HEK293T (cell line): ENCODE data around the gene INAVA.

ENCODE experiments used
- CTCF ChIA-PET: fragments of 350-600 bp; formaldehyde crosslinking; extraction: SDS; loops from one replicate; lab custom pipeline; 2021; ENCODE audit warnings: antibody characterized with exemption, inconsistent platforms; lab: Yijun Ruan, JAX
- POLR2A ChIA-PET: fragments of 350-600 bp; formaldehyde crosslinking; extraction: SDS; loops from one replicate; lab custom pipeline; 2020; ENCODE audit warnings: antibody characterized with exemption, inconsistent platforms; lab: Yijun Ruan, JAX
- DNase-seq: peaks from one replicate; pipeline ENCODE4 v3.0.0; 2012; ENCODE audit warnings: mixed read lengths; ENCODE audit errors: extremely low spot score
- ARNT ChIP-seq: fragments of 450-650 bp; IDR thresholded peaks from 2 replicates; pipeline ENCODE4 v1.6.1; 2017; ENCODE audit warnings: mild to moderate bottlenecking
- BHLHE40 ChIP-seq: fragments of 450-650 bp; IDR thresholded peaks from 2 replicates; pipeline ENCODE4 v1.6.1; 2016; ENCODE audit warnings: mild to moderate bottlenecking, moderate library complexity, borderline replicate concordance
- CTBP1 ChIP-seq: fragments of 450-650 bp; IDR thresholded peaks from 2 replicates; pipeline ENCODE4 v1.6.1; 2016; ENCODE audit warnings: borderline replicate concordance
- ELF4 ChIP-seq: fragments of 450-650 bp; IDR thresholded peaks from 2 replicates; pipeline ENCODE4 v1.6.1; 2017; ENCODE audit warnings: antibody characterized with exemption
- FOXA1 ChIP-seq: fragments of 450-650 bp; IDR thresholded peaks from 2 replicates; pipeline ENCODE4 v1.6.1; 2016; ENCODE audit warnings: mild to moderate bottlenecking
- FOXK2 ChIP-seq: fragments of 450-650 bp; IDR thresholded peaks from 2 replicates; pipeline ENCODE4 v1.6.1; 2016; ENCODE audit warnings: mild to moderate bottlenecking
- FOXM1 ChIP-seq: fragments of 450-650 bp; IDR thresholded peaks from 2 replicates; pipeline ENCODE4 v1.6.1; 2017; ENCODE audit warnings: mild to moderate bottlenecking, borderline replicate concordance
- HDGF ChIP-seq: fragments of 450-650 bp; IDR thresholded peaks from 2 replicates; pipeline ENCODE4 v1.6.1; 2017; ENCODE audit warnings: antibody characterized with exemption, borderline replicate concordance
- L3MBTL2 ChIP-seq: fragments of 450-650 bp; conservative IDR thresholded peaks from 2 replicates; pipeline ENCODE4 v1.6.1; 2016; ENCODE audit warnings: mild to moderate bottlenecking
- LEF1 ChIP-seq: fragments of 450-650 bp; IDR thresholded peaks from 2 replicates; pipeline ENCODE4 v1.6.1; 2017; ENCODE audit warnings: mild to moderate bottlenecking, borderline replicate concordance
- NFRKB ChIP-seq: fragments of 450-650 bp; IDR thresholded peaks from 2 replicates; pipeline ENCODE4 v1.6.1; 2016; ENCODE audit warnings: mild to moderate bottlenecking, moderate library complexity
- SP1 ChIP-seq: fragments of 450-650 bp; IDR thresholded peaks from 2 replicates; pipeline ENCODE4 v1.6.1; 2017
- SUZ12 ChIP-seq: fragments of 450-650 bp; IDR thresholded peaks from 2 replicates; pipeline ENCODE4 v1.6.1; 2016; ENCODE audit warnings: mild to moderate bottlenecking
- TARDBP ChIP-seq: fragments of 450-650 bp; IDR thresholded peaks from 2 replicates; pipeline ENCODE4 v1.6.1; 2016
- ZNF384 ChIP-seq: fragments of 450-650 bp; IDR thresholded peaks from 2 replicates; pipeline ENCODE4 v1.6.1; 2016
- TF ChIP-seq, protein P1 (sequence below): fragments of 450-650 bp; IDR thresholded peaks from 2 replicates; pipeline ENCODE4 v1.6.1; 2016

Gene INAVA

DNA sequence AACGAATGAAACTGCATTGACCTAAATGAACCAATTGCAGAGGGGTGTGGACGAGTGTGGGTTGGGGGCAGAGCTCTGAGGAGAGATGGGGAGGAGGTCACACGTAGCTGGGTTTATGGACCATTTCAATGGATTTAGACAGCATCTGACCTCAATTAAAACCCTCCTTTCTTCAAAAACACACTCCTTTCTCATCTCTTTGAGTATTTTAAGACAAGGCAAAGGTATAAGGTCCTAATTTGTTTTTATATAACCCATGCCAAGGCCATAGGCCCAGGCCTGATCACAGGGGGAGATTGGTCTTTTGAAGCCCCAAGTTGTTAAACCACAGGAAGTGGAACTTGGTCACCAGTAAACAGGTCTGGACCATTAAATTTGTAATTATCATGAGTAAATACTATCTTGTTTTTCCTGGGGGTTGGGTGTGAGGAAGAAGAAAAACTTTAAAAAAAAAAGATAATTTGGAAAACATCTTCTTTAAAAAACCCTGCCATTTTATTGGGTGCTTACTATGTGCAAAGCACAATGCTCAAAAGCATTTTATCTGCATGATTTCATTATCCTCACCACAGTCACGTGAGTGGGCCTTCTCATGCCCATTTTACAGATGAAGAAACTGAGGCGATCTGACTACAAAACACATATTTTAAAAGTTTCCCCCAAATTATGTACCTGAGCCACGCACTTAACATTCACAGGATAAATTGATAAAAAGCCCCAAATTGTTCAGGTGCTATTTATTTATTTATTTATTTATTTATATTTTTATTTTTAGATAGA lies 8.9 kb upstream of the INAVA start:
- ChIA-PET CTCF (no interaction called here), POLR2A (no interaction called here)
- TF ChIP-seq NFRKB (no peak), L3MBTL2 (no peak), SUZ12 (no peak), LEF1 (no peak), FOXA1 (no peak), BHLHE40 (no peak), ZNF384 (no peak), FOXK2 (no peak), FOXM1 (no peak)
- DNase-seq, result no peak

DNA sequence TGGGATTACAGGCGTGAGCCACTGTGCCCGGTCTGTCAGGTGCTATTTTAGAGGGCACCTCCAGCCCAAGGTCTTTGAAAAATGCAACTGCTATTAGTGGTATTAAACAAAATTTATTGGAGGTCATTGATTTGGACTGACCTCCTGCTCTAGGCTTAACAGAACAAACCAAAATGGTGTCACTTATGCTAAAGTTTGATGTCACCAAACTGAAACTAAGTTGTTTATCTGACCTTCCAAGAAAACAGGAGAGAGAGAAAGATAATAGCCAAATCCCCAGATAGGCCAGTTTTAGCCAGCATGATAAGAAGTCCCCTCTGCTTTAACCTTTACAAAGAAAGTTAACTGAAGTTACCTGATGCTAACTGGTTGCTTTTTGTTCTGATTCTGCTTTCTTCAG lies 8.1 kb upstream of the INAVA start:
- CTCF ChIA-PET, result no interaction called here
- POLR2A ChIA-PET, result no interaction called here
- no peak for DNase-seq
- TF ChIP-seq BHLHE40, result no peak
- TF ChIP-seq ZNF384, result no peak
- TF ChIP-seq SP1, result no peak
- no peak for TF ChIP-seq L3MBTL2
- no peak for TF ChIP-seq FOXK2
- TF ChIP-seq FOXA1, result no peak
- TF ChIP-seq TARDBP, result no peak
- TF ChIP-seq FOXM1, result no peak
- TF ChIP-seq LEF1, result no peak
- no peak for TF ChIP-seq ARNT
- TF ChIP-seq CTBP1, result no peak
- TF ChIP-seq SUZ12, result no peak
- TF ChIP-seq HDGF, result no peak
- TF ChIP-seq, protein P1, sequence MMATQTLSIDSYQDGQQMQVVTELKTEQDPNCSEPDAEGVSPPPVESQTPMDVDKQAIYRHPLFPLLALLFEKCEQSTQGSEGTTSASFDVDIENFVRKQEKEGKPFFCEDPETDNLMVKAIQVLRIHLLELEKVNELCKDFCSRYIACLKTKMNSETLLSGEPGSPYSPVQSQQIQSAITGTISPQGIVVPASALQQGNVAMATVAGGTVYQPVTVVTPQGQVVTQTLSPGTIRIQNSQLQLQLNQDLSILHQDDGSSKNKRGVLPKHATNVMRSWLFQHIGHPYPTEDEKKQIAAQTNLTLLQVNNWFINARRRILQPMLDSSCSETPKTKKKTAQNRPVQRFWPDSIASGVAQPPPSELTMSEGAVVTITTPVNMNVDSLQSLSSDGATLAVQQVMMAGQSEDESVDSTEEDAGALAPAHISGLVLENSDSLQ, result no peak
- no peak for TF ChIP-seq NFRKB
- no peak for TF ChIP-seq ELF4

DNA sequence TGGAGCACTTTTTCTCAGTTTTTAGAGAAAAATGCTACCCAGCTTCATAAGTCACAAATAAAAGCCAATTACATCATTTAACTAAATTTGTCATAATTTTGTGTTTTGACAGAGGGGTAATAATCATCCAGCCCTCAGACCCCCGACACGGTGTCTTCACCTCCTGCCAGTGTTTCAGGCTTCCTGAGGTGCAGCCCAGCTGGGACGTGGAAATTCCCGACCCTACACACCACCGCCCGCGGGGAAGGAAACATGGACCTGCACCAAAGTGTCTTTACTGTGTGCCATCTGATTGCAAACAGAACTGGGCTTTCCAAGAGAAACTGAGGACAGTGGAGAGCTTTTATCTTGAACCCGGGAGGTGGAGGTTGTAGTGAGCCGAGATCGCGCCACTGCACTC lies 7.7 kb upstream of the INAVA start:
- ChIA-PET POLR2A (no interaction called here), CTCF (no interaction called here)
- TF ChIP-seq CTBP1 (no peak), FOXM1 (no peak), TARDBP (no peak), FOXK2 (no peak), HDGF (no peak), NFRKB (no peak), FOXA1 (no peak), ELF4 (no peak), SP1 (no peak), L3MBTL2 (no peak), BHLHE40 (no peak), LEF1 (no peak), SUZ12 (no peak), ZNF384 (no peak), ARNT (no peak)
- TF ChIP-seq, protein P1, result no peak
- no peak for DNase-seq

DNA sequence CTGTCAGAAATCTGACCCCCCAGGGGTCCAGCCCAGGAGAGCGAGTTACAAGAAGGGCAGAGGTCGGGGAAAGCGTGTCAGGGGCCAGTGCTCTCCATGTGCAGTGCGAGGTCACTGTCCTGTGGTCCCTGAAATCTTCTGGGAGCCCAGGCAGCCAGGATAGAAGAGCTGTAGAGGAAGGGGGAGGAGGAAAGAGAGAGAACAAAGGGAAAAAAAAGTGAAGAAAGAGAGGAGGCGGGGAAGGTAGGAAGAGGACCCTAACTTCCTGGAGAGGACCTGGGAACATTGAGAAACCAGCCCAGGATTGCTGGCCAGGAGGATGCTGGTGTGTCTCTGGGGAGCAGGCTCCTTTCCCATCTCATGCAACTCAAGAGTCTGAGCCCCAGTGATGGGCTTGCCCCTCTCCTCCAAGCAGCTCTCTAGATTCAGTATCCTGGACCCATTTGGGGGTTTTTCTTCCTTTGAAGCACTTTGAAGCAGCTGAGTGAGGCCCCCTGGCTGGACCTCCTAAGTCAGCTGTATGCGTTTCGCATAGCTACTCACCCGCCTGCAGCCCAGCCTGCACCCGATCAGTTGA lies 6.8 kb upstream of the INAVA start:
- CTCF ChIA-PET, result no interaction called here

DNA sequence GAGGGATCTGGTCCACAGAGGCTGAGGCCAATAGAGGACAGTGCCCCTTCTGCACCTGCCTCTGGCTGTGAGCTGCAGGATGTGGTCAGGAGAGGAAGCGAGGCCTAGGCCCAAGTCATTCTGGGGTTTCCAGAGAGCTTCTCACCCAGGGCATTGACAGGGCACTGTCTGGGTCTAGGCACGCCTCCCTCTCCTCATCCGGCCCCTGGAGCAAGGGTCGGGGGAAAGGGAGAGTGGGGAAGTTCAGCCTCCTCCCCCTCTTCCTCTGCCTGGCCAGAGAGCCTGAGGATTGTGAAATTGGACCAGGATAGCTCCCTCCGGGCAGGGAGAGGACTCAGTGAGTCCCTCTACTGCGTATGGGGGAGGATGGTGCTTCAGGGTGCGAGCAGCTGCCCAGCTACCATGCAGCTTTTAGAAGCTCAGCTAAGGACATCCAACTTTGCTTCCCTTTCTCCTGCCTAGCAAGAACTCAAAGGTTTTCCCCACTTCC lies 6.3 kb upstream of the INAVA start:
- CTCF ChIA-PET, result no interaction called here
- no peak for DNase-seq
- TF ChIP-seq LEF1 (no peak), ELF4 (no peak), BHLHE40 (no peak), HDGF (no peak), FOXA1 (no peak), SP1 (no peak), SUZ12 (no peak)
- TF ChIP-seq, protein P1, result no peak
- POLR2A ChIA-PET, result interaction anchor here (0.8 kb wide), 1 partner anchor 11 kb away, joined by 3 read pairs; no protein-coding TSS in a partner anchor

More for the DNA sequence above, 6.8 kb upstream of the INAVA start:
- DNase-seq, result no peak
- POLR2A ChIA-PET, result interaction anchor here (0.8 kb wide), 1 partner anchor 11 kb away, joined by 3 read pairs; no protein-coding TSS in a partner anchor
- TF ChIP-seq FOXK2 (no peak), ARNT (no peak), FOXA1 (no peak), L3MBTL2 (no peak), ELF4 (no peak), BHLHE40 (no peak), FOXM1 (no peak), CTBP1 (no peak), SP1 (no peak), SUZ12 (no peak), NFRKB (no peak), LEF1 (no peak), HDGF (no peak)
- TF ChIP-seq, protein P1, result no peak
